WTC11 (cell line): ENCODE results near the gene NME5. TPM values are rescaled to one million over a fixed set of nuclear protein-coding genes. Genes with fewer than 3 reads are reported as not detected.

ENCODE experiments used
- AFF4 ChIP-seq: sonication (generic); formaldehyde crosslinking; IDR thresholded peaks from 2 replicates; pipeline ENCODE4 v1.8.1; 2023; ENCODE audit warnings: mild to moderate bottlenecking, missing genetic modification reagents, borderline replicate concordance
- ATF1 ChIP-seq: sonication (generic); formaldehyde crosslinking; IDR thresholded peaks from 2 replicates; pipeline ENCODE4 v1.8.1; 2023; ENCODE audit warnings: mild to moderate bottlenecking, moderate library complexity, missing genetic modification reagents
- ATF2 ChIP-seq: sonication (generic); formaldehyde crosslinking; IDR thresholded peaks from 2 replicates; pipeline ENCODE4 v1.8.1; 2022; ENCODE audit warnings: low read depth, missing genetic modification reagents, borderline replicate concordance
- ETV6 ChIP-seq: sonication (generic); formaldehyde crosslinking; IDR thresholded peaks from 2 replicates; pipeline ENCODE4 v1.8.1; 2022; ENCODE audit warnings: mild to moderate bottlenecking, missing genetic modification reagents
- FOXP4 ChIP-seq: sonication (generic); formaldehyde crosslinking; IDR thresholded peaks from 2 replicates; pipeline ENCODE4 v1.8.0; 2022; ENCODE audit warnings: mild to moderate bottlenecking, missing genetic modification reagents
- NFATC4 ChIP-seq: fragments of 250-450 bp; sonication (Bioruptor Pico); IDR thresholded peaks from 2 replicates; pipeline ENCODE4 v1.9.0; 2021; ENCODE audit warnings: mild to moderate bottlenecking
- ZNF425 ChIP-seq: fragments of 250-450 bp; sonication (Bioruptor Pico); conservative IDR thresholded peaks from 2 replicates; pipeline ENCODE4 v1.9.0; 2021; ENCODE audit warnings: mild to moderate bottlenecking
- total RNA-seq: library from RNA; stranded (reverse); gene quantifications from 3 replicates; pipeline ENCODE4 v1.2.3, GENCODE V29; 2021

The NME5 gene
- total RNA-seq, 1 experiment from 2014 or later: 0.74 TPM

- TF ChIP-seq ZNF425 (CRISPR knock-in tag) (no peak), ETV6 (CRISPR knock-in tag) (no peak), ATF1 (CRISPR knock-in tag) (no peak), ATF2 (CRISPR knock-in tag) (no peak), NFATC4 (CRISPR knock-in tag) (no peak), AFF4 (CRISPR knock-in tag) (no peak), FOXP4 (CRISPR knock-in tag) (no peak)
Observed at GRCh38 chr5:138067945-138068344, 71.3 kb downstream of the NME5 start (continued).

Other genes with a start within 250 kb of the NME5 start
- 0.21 TPM in 1 of 3 replicates, not detected in the others for gene PKD2L2, start 250.0 kb downstream of the NME5 start, total RNA-seq
- gene FAM13B, start 106.3 kb downstream of the NME5 start, total RNA-seq: 14.3 to 15.6 TPM (median 15.2 TPM) in 3 replicates
- 0.16 TPM in 1 of 3 replicates, not detected in the others for gene WNT8A, start 55.4 kb downstream of the NME5 start, total RNA-seq
- gene BRD8, start 39.2 kb upstream of the NME5 start, total RNA-seq: 59.6 to 73.4 TPM (median 61.4 TPM) in 3 replicates
- gene KIF20A, start 39.7 kb upstream of the NME5 start, total RNA-seq: 66.9 to 81.9 TPM (median 68.0 TPM) in 3 replicates
- 43.8 to 45.3 TPM (median 44.5 TPM) in 3 replicates for gene CDC23, start 73.9 kb upstream of the NME5 start, total RNA-seq
- 0.69 to 1.3 TPM (median 0.94 TPM) in 3 replicates for gene GFRA3, start 135.2 kb upstream of the NME5 start, total RNA-seq
- gene CDC25C, start 192.4 kb upstream of the NME5 start, total RNA-seq: 15.0 to 18.8 TPM (median 16.1 TPM) in 3 replicates
- gene FAM53C, start 198.8 kb upstream of the NME5 start, total RNA-seq: 51.3 to 56.2 TPM (median 53.0 TPM) in 3 replicates
- gene KDM3B, start 213.3 kb upstream of the NME5 start, total RNA-seq: 86.2 to 89.0 TPM (median 87.9 TPM) in 3 replicates